Osteocyte (in vitro differentiated cells): ENCODE data around the gene SNRNP35. TPM values are rescaled to one million over a fixed set of nuclear protein-coding genes. Genes with fewer than 3 reads are reported as not detected.
A peak's percentile ranks its signal among the peaks of the same experiment; 100 is the strongest.
"Not testable (repeated sequence)": the region's sequence is repeated elsewhere in the genome, so short reads cannot be mapped to it uniquely, and the experiment has no call there.

Source experiments
- DNase-seq: peaks from one replicate; pipeline ENCODE4 v3.0.0; 2021; ENCODE audit warnings: mixed read lengths; ENCODE audit not compliant: unreplicated experiment; ENCODE audit errors: extremely low spot score
- H3K27ac Mint-ChIP-seq: one replicate; pipeline ENCODE4 v1.8.0; 2021; ENCODE audit warnings: mild to moderate bottlenecking, mixed read lengths; ENCODE audit not compliant: unreplicated experiment
- H3K27me3 Mint-ChIP-seq: one replicate; pipeline ENCODE4 v1.8.0; 2021; ENCODE audit warnings: mixed read lengths; ENCODE audit not compliant: unreplicated experiment
- H3K36me3 Mint-ChIP-seq: one replicate; pipeline ENCODE4 v1.8.0; 2021; ENCODE audit warnings: mixed read lengths; ENCODE audit not compliant: unreplicated experiment
- H3K4me1 Mint-ChIP-seq: one replicate; pipeline ENCODE4 v1.8.0; 2021; ENCODE audit warnings: mixed read lengths; ENCODE audit not compliant: unreplicated experiment
- H3K4me3 Mint-ChIP-seq: one replicate; pipeline ENCODE4 v1.8.0; 2021; ENCODE audit warnings: mild to moderate bottlenecking, moderate library complexity, mixed read lengths; ENCODE audit not compliant: unreplicated experiment
- H3K9me3 Mint-ChIP-seq: one replicate; pipeline ENCODE4 v1.8.0; 2021; ENCODE audit warnings: mixed read lengths; ENCODE audit not compliant: unreplicated experiment
- CTCF ChIP-seq: fragments of 200-600 bp; sonication (generic); IDR thresholded peaks from 2 replicates; pipeline ENCODE4 v1.5.0; 2021; ENCODE audit warnings: antibody characterized with exemption, mild to moderate bottlenecking, moderate library complexity
- total RNA-seq: library from RNA; stranded (reverse); gene quantifications from 2 replicates; pipeline ENCODE4 v1.2.1, GENCODE V29; 2021

The SNRNP35 gene
- total RNA-seq, 1 donor from 2014 or later = 21.6 TPM

DNA sequence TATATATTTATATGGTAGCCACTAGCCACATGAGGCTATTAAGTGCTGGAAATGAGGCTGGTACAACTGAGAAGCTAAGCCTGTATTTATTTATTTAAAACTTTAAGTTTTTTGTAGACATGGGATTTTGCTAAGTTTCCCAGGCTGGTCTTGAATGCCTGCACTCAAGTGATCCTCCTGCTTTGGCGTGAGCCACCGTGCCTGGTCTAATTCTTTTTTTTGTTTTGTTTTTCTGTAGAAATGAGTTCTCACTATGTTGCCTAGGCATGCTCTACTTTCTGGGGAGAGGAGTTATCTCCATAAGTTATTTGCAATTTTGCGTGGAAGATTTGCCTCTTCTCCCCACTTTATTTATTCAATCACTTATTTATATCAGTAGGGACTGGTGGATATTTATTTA, 4.8 kb upstream of the SNRNP35 start:
- H3K9me3 Mint-ChIP-seq = no peaks in the 10 kb centered on the region
- no peak for DNase-seq
- H3K27me3 Mint-ChIP-seq = no peaks in the 10 kb centered on the region
- no peak for TF ChIP-seq CTCF
- H3K27ac Mint-ChIP-seq = no peak overlapping the region
- peaks cover 7% of the 10 kb centered on the region for H3K4me1 Mint-ChIP-seq
- no peak overlapping the region for H3K4me3 Mint-ChIP-seq
- H3K36me3 Mint-ChIP-seq = no peaks in the 10 kb centered on the region

DNA sequence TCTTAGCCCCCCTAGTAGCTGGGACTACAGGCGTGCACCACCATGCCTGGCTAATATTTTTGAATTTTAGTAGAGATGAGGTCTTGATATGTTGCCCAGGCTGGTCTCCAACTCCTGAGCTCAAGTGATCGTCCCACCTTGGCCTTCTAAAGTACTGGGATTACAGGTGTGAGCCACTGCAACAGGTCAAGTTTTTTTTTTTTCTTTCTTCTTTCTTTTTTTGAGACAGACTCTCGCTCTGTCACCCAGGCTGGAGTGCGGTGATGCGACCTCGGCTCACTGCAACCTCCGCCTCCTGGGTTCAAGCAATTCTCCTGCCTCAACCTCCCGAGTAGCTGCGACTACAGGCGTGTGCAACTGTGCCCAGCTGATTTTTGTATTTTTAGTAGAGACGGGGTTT, 5.2 kb downstream of the SNRNP35 start:
- H3K36me3 Mint-ChIP-seq = peaks cover 24% of the 10 kb centered on the region
- H3K27me3 Mint-ChIP-seq, DNase-seq, H3K4me3 Mint-ChIP-seq, H3K27ac Mint-ChIP-seq, H3K9me3 Mint-ChIP-seq: not testable (repeated sequence)
- peaks cover 21% of the 10 kb centered on the region for H3K4me1 Mint-ChIP-seq

DNA sequence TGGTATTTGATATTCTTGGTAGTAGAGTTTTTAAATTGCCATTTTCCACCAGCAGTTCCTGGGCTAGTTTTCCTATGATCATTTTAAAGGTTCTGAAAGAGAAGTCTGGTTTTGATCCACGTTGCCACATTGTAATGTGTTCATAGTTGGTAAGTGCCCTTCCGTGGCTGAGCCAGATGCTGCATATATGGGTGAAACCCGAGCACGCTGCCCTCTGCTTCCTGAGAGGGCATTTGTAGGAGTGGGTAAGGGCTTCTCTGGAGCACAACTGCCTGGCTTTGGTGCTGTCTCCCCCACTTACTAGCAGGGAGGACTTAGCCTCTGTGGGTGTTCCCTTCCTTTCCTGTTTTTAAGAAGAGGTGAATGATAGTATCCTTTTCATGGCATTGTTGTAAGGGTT, 7.1 kb downstream of the SNRNP35 start:
- Mint-ChIP-seq H3K9me3 (no peaks in the 10 kb centered on the region), H3K4me1 (peaks cover 8% of the 10 kb centered on the region), H3K4me3 (no peak overlapping the region), H3K36me3 (peaks cover 19% of the 10 kb centered on the region), H3K27ac (no peak overlapping the region), H3K27me3 (no peaks in the 10 kb centered on the region)
- no peak for TF ChIP-seq CTCF
- DNase-seq = no peak

- Mint-ChIP-seq H3K4me1 (peaks cover 5% of the 10 kb centered on the region), H3K9me3 (no peaks in the 10 kb centered on the region), H3K4me3 (no peak overlapping the region), H3K36me3 (peaks cover 32% of the 10 kb centered on the region), H3K27me3 (no peaks in the 10 kb centered on the region), H3K27ac (no peak overlapping the region)
- peak; percentile 19 for TF ChIP-seq CTCF
- no peak for DNase-seq
These were observed 10.8 kb downstream of the SNRNP35 start for GRCh38 chr12:123468786-123469185.

- TF ChIP-seq CTCF = no peak
These were observed 12.0 kb downstream of the SNRNP35 start for GRCh38 chr12:123469978-123470377.

More at GRCh38 chr12:123469978-123470377, 12.0 kb downstream of the SNRNP35 start:
- Mint-ChIP-seq H3K36me3 (peaks cover 32% of the 10 kb centered on the region), H3K9me3 (no peaks in the 10 kb centered on the region), H3K27me3 (no peaks in the 10 kb centered on the region), H3K27ac (no peak overlapping the region), H3K4me3 (no peak overlapping the region), H3K4me1 (peaks cover 2% of the 10 kb centered on the region)
- DNase-seq = no peak
